HG03159 (cell line): ENCODE data around the gene CMIP.
A peak's percentile ranks its signal among the peaks of the same experiment; 100 is the strongest.

Experiments
- ATAC-seq: cut with Tn5 transposase; IDR thresholded peaks from one replicate; pipeline ENCODE4 v1.9.1; 2021; ENCODE audit warnings: mild to moderate bottlenecking, moderate library complexity; ENCODE audit not compliant: unreplicated experiment

CMIP gene

GRCh38 chr16:81707411-81708265 is 263.0 kb downstream of the CMIP start:
- no peak for ATAC-seq

- no peak for ATAC-seq
These were observed 263.8 kb downstream of the CMIP start for GRCh38 chr16:81708266-81709015.

- ATAC-seq = no peak
These were observed 264.6 kb downstream of the CMIP start for GRCh38 chr16:81709016-81709900.

DNA sequence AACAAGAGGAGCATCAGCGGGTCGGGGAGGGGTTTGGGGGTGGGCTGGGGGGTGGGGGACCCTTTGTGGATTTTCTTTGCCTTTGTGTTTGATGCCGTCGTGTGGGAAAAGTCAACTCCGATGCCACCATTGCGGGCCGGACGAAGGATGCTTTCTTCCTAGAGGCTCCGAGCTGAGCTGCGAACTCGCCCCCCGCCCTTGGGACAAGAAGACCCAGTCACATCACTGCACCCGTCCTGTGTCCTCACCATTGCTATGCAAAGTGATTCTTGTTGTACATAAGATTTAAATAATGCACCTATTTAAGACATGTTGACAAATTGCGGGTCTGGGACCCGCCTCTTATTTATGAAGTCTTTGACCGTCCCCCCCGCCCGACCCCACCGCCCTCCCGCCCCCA is 265.4 kb downstream of the CMIP start:
- ATAC-seq = no peak

GRCh38 chr16:81710596-81710995 is 266.0 kb downstream of the CMIP start:
- no peak for ATAC-seq

GRCh38 chr16:81711657-81712319 is 267.2 kb downstream of the CMIP start:
- ATAC-seq = no peak

DNA sequence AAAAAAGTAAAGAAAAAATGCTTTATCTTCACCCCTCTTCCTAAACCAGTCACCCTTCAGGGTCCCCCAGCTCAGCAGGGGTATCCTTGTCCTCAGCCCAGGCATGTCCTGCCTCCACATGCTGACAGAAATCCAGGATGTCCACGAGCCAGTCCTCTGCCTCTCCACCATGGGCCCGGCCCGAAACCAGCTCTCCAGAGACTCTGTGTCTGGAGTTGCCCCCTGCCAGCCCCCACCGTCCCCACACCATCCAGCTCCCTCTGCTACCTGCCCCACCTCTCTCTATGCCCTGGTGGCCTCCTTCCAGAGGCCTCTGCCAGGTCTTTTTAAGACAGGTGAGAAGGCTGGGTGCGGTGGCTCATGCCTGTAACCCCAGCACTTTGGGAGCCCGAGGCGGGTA is 268.1 kb downstream of the CMIP start:
- no peak for ATAC-seq

DNA sequence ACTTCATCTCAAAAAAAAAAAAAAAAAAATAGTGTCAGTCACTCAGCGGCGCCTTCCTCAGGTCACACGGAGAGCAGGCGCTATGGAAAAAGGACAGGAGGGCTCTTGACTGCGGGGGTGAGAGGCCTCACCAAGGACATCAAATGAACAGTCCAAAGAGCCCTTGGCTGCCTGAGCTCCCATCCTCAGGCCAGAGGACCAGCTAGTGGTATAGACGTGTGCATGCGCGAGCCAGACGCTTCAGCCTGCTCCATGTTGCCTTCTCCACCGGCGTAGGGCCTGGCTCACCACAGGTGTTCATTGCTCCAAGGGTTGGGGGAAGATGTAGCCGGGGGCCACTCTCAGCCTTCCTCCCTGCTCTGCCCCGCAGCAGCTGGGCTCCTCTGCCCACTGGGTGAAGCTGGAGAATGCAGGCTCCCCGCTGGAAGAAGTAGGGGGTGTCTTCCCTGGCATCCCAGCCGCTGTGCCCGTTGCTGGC is 268.7 kb downstream of the CMIP start:
- ATAC-seq = no peak

- ATAC-seq = no peak
These were observed 269.2 kb downstream of the CMIP start for GRCh38 chr16:81713796-81714195.

DNA sequence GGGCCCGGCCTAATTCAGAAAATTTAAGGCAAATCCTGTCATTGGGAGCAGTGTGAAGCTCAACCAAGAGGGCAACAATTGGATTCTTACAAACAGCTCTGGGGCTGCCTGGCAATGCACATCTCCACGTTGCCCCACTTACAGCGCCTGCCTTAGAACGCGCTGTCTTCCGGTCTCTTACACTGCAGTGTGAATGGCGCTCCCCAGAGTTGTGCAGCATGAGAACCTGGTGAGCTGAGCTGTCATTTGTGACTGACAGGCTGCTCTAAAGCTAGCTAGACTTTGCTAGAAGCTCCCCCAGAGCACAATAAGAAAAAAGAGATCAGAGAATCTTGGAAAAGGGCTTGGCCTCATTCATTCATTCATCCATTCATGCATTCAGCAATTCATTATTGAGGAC is 270.0 kb downstream of the CMIP start:
- ATAC-seq = no peak

DNA sequence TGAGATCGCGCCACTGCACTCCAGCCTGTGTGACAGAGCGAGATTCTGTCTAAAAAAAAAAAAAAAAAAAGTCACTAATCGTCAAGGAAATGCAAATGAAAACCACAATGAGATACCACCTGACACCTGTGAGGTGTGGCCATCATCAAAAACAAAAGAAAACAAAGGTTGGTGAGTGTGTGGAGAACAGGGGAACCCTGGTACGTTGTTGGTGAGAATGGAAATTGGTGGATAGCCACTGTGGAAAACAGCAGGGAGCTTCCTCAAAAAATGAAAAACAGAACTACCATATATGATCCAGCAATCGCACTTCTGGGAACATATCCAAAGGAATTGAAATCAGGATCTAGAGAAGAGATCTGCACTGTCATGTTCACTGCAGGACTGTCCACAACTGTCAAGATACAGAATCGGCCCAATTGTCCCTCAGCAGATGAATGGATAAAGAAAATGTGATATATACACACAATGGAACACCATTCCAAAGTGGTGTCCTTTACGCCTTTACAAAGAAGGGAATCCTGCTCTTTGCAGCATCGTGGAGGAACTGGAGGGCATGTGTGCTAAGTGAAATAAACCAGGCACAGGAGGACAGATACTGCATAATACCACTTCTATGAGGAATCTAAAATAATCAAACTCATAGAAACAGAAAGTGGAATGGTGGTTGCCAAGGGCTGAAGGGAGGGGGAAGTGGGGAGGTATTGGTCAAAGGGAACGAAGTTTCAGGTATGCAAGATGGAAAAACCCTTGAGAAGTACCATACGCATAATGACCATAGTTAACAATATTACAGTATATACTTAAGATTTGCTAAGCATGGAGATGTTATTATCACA is 271.0 kb downstream of the CMIP start:
- peak; percentile 59 for ATAC-seq

DNA sequence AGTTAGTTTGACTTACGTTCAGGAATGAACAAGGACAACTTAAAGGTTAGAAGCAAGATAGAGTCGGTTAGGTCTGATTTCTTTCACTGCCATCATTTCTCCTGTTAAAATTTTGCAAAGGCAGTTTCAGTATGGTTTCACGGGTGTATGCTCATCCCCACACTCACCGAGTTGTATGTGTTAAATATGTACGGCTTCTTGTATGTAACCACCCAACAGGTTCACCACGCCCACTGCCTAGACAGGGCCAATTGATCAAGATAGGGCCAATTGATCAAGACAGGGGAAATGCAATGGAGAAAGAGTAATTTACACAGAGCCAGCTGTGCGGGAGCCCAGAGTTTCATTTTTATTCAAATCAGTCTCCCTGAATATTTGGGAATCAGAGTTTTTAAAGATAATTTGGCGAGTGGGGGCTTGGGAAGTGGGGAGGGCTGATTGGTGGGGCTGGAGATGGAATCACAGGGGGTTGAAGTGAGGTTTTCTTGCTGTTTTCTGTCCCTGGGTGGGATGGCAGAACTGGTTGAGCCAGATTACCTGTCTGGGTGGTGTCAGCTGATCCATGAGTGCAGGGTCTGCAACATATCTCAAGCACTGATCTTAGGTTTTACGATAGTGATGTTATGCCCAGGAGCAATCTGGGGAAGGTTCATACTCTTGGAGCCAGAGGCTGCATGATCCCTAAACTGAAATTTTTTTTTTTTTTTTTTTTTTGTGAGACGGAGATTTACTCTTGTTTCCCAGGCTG is 272.0 kb downstream of the CMIP start:
- ATAC-seq = peak; percentile 68

DNA sequence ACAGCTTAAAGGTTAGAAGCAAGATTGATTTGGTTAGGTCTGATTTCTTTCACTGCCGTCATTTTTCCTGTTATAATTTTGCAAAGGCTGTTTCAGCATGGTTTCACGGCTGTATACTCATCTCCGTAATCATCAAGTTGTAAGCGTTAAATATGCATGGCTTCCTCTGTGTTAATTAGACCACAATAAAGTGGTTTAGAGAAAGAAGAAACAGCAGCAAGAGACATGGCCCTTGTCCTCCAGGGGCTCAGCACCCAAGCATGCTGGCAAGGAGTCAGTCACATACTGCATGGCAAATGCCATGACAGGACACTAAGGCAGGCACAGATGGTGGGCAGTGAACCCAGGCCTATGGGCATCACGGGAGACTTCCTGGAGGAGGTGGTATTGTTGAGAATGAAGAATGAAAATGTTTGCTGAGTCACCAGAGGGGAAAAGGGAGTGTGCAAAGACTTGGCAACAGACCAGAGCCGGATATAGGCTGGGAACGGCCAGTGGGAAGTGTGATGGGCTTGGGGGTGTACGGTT is 273.1 kb downstream of the CMIP start:
- no peak for ATAC-seq

DNA sequence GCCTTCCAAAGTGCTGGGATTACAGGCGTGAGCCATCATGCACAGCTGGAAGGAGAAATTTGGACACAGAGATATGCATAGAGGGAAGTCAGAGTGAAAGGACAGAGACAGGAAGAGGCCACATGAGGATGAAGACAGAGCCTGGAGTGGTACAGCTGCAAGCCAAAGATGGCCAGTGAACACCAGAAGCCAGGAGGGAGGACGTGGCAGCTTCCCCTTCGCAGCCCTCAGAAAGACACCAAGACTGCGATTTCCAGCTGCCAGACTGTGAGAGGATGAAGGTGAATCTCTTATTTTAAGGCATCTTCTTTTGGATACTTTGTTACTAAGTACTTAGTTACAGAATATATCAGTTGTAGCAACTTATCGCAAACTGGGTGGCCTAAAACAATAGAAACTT is 274.0 kb downstream of the CMIP start:
- no peak for ATAC-seq

DNA sequence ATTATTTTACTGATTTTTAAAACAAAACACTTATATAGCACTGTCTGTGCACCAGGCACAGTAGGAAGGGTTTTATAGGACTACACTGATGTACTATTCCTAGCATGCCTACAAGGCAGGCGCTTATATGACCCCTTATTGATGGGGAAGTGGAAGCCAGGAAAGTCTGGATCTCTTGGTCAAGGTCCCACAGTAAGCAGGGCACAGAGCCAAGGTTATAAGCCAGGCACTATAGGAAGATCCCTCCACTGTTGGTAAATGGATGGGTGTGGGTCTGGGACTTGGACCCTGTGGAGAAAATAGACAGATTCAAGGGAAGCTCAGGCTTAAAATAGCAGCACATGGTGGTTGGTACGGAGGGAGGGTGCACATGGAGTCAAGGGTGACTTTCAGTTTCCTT is 275.4 kb downstream of the CMIP start:
- ATAC-seq = no peak

DNA sequence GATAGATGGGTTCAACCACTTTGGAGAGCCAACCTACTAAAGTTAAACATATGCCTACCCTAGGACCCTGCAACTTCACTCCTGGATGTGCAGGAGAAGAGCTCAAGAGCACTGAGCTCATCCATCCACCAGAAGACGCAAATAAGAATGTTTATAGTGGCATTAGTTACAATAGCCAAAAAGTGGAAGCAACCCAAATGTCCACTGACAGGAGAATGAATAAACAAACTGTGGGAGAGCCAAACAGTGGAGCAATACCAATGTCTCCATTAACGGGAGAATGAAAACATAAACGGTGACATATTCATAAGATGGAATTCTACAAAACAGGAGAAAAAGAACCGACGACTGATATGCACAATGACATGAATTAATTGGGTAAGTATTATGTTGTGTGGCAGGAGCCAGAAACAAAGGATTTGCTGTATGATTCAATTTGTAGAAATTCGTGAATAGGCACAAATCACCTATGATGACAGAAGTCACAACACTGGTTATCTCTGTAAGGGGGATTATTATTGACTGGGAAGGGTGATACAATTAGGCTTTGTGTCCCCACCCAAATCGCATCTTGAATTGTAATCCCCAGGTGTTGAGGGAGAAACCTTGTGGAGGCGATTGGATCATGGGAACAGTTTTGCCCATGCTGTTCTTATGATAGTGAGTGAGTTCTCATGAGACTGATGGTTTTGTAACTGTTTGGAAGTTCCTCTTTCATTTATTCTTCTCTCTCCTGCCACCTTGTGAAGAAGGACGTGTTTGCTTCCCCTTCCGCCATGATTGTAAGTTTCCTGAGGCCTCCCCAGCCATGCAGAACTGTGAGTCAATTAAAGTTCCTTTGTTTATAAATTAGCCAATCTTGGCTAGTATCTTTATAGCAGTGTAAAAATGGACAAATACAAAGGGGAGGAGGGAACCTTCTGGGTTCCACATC is 276.6 kb downstream of the CMIP start:
- ATAC-seq = no peak

DNA sequence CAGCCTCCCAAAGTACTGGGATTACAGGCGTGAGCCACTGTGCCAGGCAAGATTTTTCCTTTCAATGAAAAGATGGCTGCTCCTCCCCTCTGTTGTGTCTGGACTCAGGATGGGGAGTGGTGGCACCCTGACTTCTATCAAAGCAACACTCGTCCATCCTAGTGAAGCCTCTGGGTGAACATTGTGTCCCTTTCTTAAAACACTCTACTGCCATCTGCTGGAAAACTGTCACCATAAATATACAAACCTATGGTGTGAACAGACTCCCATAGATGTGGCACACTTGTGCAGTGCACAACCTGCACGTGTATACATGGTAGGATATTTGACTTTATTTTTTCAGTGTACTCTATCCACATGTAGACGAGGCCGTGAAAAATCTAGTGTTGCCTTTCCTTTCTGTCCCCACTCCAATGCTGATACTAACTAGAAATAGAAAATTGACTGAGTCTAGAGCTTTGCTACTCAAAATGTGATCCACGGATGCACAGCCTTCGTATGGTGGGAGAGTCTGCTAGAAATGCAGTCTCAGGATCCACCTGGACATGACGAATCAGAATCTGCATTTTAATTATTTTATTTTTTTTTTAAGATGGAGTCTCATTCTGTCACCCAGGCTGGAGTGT is 278.6 kb downstream of the CMIP start:
- peak; percentile 71 for ATAC-seq
